Thoracic aorta (tissue), 2 donors: ENCODE data around the gene PEAK1. TPM values are rescaled to one million over a fixed set of nuclear protein-coding genes. Genes with fewer than 3 reads are reported as not detected.
"Not testable (repeated sequence)": the region's sequence is repeated elsewhere in the genome, so short reads cannot be mapped to it uniquely, and the experiment has no call there.

Experiments
- ATAC-seq: fragments of 150-250 bp; one replicate; pipeline ENCODE4 v1.8.0; 2017; ENCODE audit warnings: low read depth; ENCODE audit not compliant: insufficient number of reproducible peaks, low FRiP score
- DNase-seq: peaks from one replicate; pipeline ENCODE4 v3.0.0-alpha.2; 2020; ENCODE audit warnings: low spot score
- H3K27ac ChIP-seq, 2 donors: fragments of 200-600 bp; sonication (generic); 1 replicate in 1 of 2; 2 replicates in 1 of 2; pipeline ENCODE4 v1.5.1; 2016; ENCODE audit warnings: mild to moderate bottlenecking in 2 of 2, moderate library complexity in 2 of 2
- H3K27me3 ChIP-seq: fragments of 200-600 bp; sonication (generic); replicated peaks from 2 replicates; pipeline ENCODE4 v1.6.0; 2016; ENCODE audit warnings: mild to moderate bottlenecking; ENCODE audit not compliant: insufficient read depth
- H3K36me3 ChIP-seq: fragments of 200-600 bp; sonication (generic); one replicate; pipeline ENCODE4 v1.5.1; 2016
- H3K4me1 ChIP-seq, 2 donors: fragments of 200-600 bp; sonication (generic); 1 replicate in 1 of 2; 2 replicates in 1 of 2; pipeline versions ENCODE4 v1.5.1 to v1.6.0; 2016; ENCODE audit warnings: low read depth in 2 of 2, mild to moderate bottlenecking in 1 of 2; ENCODE audit not compliant: control insufficient read depth in 1 of 2
- H3K4me3 ChIP-seq: fragments of 200-600 bp; sonication (generic); 2 replicates; pipeline ENCODE4 v1.5.1; 2016; ENCODE audit warnings: mild to moderate bottlenecking
- H3K9me3 ChIP-seq: fragments of 200-600 bp; sonication (generic); 2 replicates; pipeline ENCODE4 v1.5.1; 2016
- CTCF ChIP-seq: fragments of 200-600 bp; sonication (generic); IDR thresholded peaks from one replicate; pipeline ENCODE4 v1.5.1; 2019; ENCODE audit warnings: antibody characterized with exemption
- total RNA-seq, 2 donors: library from RNA; depleted of rRNA; stranded (reverse); fragments of >200 nt; gene quantifications; one replicate each; pipeline versions ENCODE4 v1.1.0 to v1.2.3, GENCODE V29; 2016

PEAK1 gene
- total RNA-seq, 2 donors from 2014 or later = 94.2 to 95.9 TPM

GRCh38 chr15:77409259-77410156 lies 10.4 kb downstream of the PEAK1 start:
- Histone ChIP-seq H3K9me3 (no peaks in the 10 kb centered on the region), H3K27ac (no peak overlapping the region), H3K36me3 (no peaks in the 10 kb centered on the region), H3K27me3 (no peaks in the 10 kb centered on the region), H3K4me3 (no peak overlapping the region), H3K4me1 (peaks cover 4 to 10% of the 10 kb centered on the region in 2 donors)
- ATAC-seq = no peak
- TF ChIP-seq CTCF = no peak
- DNase-seq = no peak

- no peak for TF ChIP-seq CTCF
- ATAC-seq (no peak), DNase-seq (no peak)
- no peak overlapping the region for H3K4me3 ChIP-seq
- no peaks in the 10 kb centered on the region for H3K36me3 ChIP-seq
- no peaks in the 10 kb centered on the region for H3K27me3 ChIP-seq
- H3K4me1 ChIP-seq = peaks cover 4 to 18% of the 10 kb centered on the region in 2 donors
- no peaks in the 10 kb centered on the region for H3K9me3 ChIP-seq
- no peak overlapping the region for H3K27ac ChIP-seq
Measured at GRCh38 chr15:77406846-77407245, 13.1 kb downstream of the PEAK1 start.

- not testable (repeated sequence) for DNase-seq, H3K27me3 ChIP-seq, H3K4me3 ChIP-seq, H3K9me3 ChIP-seq, H3K36me3 ChIP-seq, ATAC-seq, H3K27ac ChIP-seq
- peaks cover 4 to 18% of the 10 kb centered on the region in 2 donors for H3K4me1 ChIP-seq
Measured at GRCh38 chr15:77406173-77406759, 13.6 kb downstream of the PEAK1 start.

GRCh38 chr15:77402740-77403379 lies 17.0 kb downstream of the PEAK1 start:
- Histone ChIP-seq H3K4me1 (peaks cover 0 to 8% of the 10 kb centered on the region in 2 donors), H3K27me3 (no peaks in the 10 kb centered on the region), H3K9me3 (peaks cover 13% of the 10 kb centered on the region), H3K36me3 (no peaks in the 10 kb centered on the region), H3K27ac (no peak overlapping the region), H3K4me3 (no peak overlapping the region)
- TF ChIP-seq CTCF = no peak
- no peak for DNase-seq
- ATAC-seq = no peak

- H3K27ac ChIP-seq = no peak overlapping the region
Measured at GRCh38 chr15:77400258-77400657, 19.6 kb downstream of the PEAK1 start.

More at GRCh38 chr15:77400258-77400657, 19.6 kb downstream of the PEAK1 start:
- H3K27me3 ChIP-seq = no peaks in the 10 kb centered on the region
- peaks cover 22% of the 10 kb centered on the region for H3K9me3 ChIP-seq
- DNase-seq = no peak
- H3K4me3 ChIP-seq = no peak overlapping the region
- H3K36me3 ChIP-seq = no peaks in the 10 kb centered on the region
- peaks cover 0 to 8% of the 10 kb centered on the region in 2 donors for H3K4me1 ChIP-seq
- TF ChIP-seq CTCF = no peak
- no peak for ATAC-seq
